Upper lobe of left lung (tissue), 6 donors: ENCODE measurements around the gene PLA2G4B. TPM values are rescaled to one million over a fixed set of nuclear protein-coding genes. Genes with fewer than 3 reads are reported as not detected.

Source experiments
- ATAC-seq, 2 donors: fragments of 200-7000 bp; cut with Tn5 transposase; one replicate each; pipeline ENCODE4 v1.9.1; 2022; ENCODE audit warnings: mild to moderate bottlenecking in 2 of 2, moderate library complexity in 2 of 2; ENCODE audit not compliant: low FRiP score in 2 of 2
- DNase-seq, 2 donors: peaks; one replicate each; pipeline ENCODE4 v3.0.0-alpha.2; 2019 to 2020
- H3K27ac ChIP-seq, 4 donors: fragments of 200-600 bp; sonication (generic); one replicate each; pipeline ENCODE4 v1.5.1; 2016 to 2019
- H3K27me3 ChIP-seq, 4 donors: fragments of 200-600 bp; sonication (generic); one replicate each; pipeline ENCODE4 v1.5.1; 2017 to 2019
- H3K36me3 ChIP-seq, 4 donors: fragments of 200-600 bp; sonication (generic); one replicate each; pipeline ENCODE4 v1.5.1; 2016 to 2019
- H3K4me1 ChIP-seq, 4 donors: fragments of 200-600 bp; sonication (generic); one replicate each; pipeline ENCODE4 v1.5.1; 2018 to 2019
- H3K4me3 ChIP-seq, 4 donors: fragments of 200-600 bp; sonication (generic); one replicate each; pipeline ENCODE4 v1.5.1; 2017 to 2019; ENCODE audit warnings: mild to moderate bottlenecking in 2 of 4, moderate library complexity in 1 of 4
- H3K9me3 ChIP-seq, 4 donors: fragments of 200-600 bp; sonication (generic); one replicate each; pipeline ENCODE4 v1.5.1; 2018 to 2019
- CTCF ChIP-seq, 6 experiments: fragments of 450-650 bp in 4 of 6; fragments of 200-600 bp in 2 of 6; sonication (generic) in 2 of 6; IDR thresholded peaks; one replicate each; pipeline ENCODE4 v1.5.1; 2016 to 2019; ENCODE audit warnings: antibody characterized with exemption in 6 of 6
- EP300 ChIP-seq, 4 donors: sonication (generic); formaldehyde crosslinking; IDR thresholded peaks; one replicate each; pipeline ENCODE4 v1.5.1; 2017; ENCODE audit warnings: antibody characterized with exemption in 4 of 4, control low read depth in 2 of 4
- POLR2A ChIP-seq, 4 donors: fragments of 450-650 bp; IDR thresholded peaks; one replicate each; pipeline ENCODE4 v1.5.1; 2016 to 2017; ENCODE audit warnings: antibody characterized with exemption in 4 of 4, mild to moderate bottlenecking in 2 of 4
- POLR2AphosphoS5 ChIP-seq, 2 donors: sonication (generic); formaldehyde crosslinking; IDR thresholded peaks; one replicate each; pipeline ENCODE4 v1.5.1; 2017; ENCODE audit warnings: antibody characterized with exemption in 2 of 2
- WGBS, 2 donors: methylation state at CpG; one replicate each; pipeline ENCODE4 v1.1.5; 2017 to 2018; 5-methylcytosine and 5-hydroxymethylcytosine counted together
- total RNA-seq, 6 donors: library from RNA; depleted of rRNA in 4 of 6; stranded (reverse); fragments of >200 nt in 4 of 6; gene quantifications; one replicate each; pipeline versions ENCODE4 v1.1.0 to v1.2.1, GENCODE V29; 2016 to 2021
- donor health status: DM: no; HTN: no; CAD: no; lungs with moderate emphysema.
- donor health status: DM: no; HTN: yes; CAD: no; lungs with severe emphysema.

The PLA2G4B gene
- total RNA-seq, 6 donors from 2014 or later, result 4.7 to 71.2 (median 14.4) TPM

- ATAC-seq (peak in 1 of 2 donors; percentile 2), DNase-seq (peak in 1 of 2 donors; percentile 64)
- WGBS, 2 donors, result 44 to 75% methylated on average over 8 to 12 of the region's 14 CpGs
- peaks cover 0 to 10% (median 6%) of the 10 kb centered on the region in 4 donors for H3K27me3 ChIP-seq
- H3K4me3 ChIP-seq, result peak overlapping the region in 3 of 4 donors; percentile 26 to 45 (median 39)
- peaks cover 11 to 21% (median 13%) of the 10 kb centered on the region in 4 donors for H3K4me1 ChIP-seq
- no peaks in the 10 kb centered on the region for H3K9me3 ChIP-seq
- no peak overlapping the region for H3K27ac ChIP-seq
- no peaks in the 10 kb centered on the region for H3K36me3 ChIP-seq
- TF ChIP-seq POLR2AphosphoS5 (IDR thresholded peaks at IDR 0.05) (no peak), CTCF (IDR thresholded peaks at IDR 0.05) (no peak), POLR2A (IDR thresholded peaks at IDR 0.05) (no peak), EP300 (IDR thresholded peaks at IDR 0.05) (no peak)
Measured at GRCh38 chr15:41882689-41883483, 44.2 kb downstream of the PLA2G4B start.

- Histone ChIP-seq H3K27ac (no peak overlapping the region), H3K4me1 (peaks cover 11 to 21% (median 13%) of the 10 kb centered on the region in 4 donors), H3K4me3 (no peak overlapping the region), H3K9me3 (no peaks in the 10 kb centered on the region), H3K36me3 (no peaks in the 10 kb centered on the region), H3K27me3 (peaks cover 0 to 10% (median 6%) of the 10 kb centered on the region in 4 donors)
- WGBS, 2 donors, result 74 to 80% methylated on average over 2 of the region's 2 CpGs
- TF ChIP-seq EP300 (IDR thresholded peaks at IDR 0.05) (no peak), POLR2A (IDR thresholded peaks at IDR 0.05) (no peak), CTCF (IDR thresholded peaks at IDR 0.05) (no peak), POLR2AphosphoS5 (IDR thresholded peaks at IDR 0.05) (no peak)
- DNase-seq, result no peak
- ATAC-seq, result no peak
Measured at GRCh38 chr15:41883484-41883825, 44.8 kb downstream of the PLA2G4B start.

GRCh38 chr15:41884458-41884857, 45.8 kb downstream of the PLA2G4B start:
- DNase-seq (no peak), ATAC-seq (no peak)
- WGBS, 2 donors, result 90 to 97% methylated on average over 7 of the region's 7 CpGs
- Histone ChIP-seq H3K36me3 (no peaks in the 10 kb centered on the region), H3K4me1 (peaks cover 11 to 24% (median 13%) of the 10 kb centered on the region in 4 donors), H3K27me3 (peaks cover 0 to 10% (median 6%) of the 10 kb centered on the region in 4 donors), H3K27ac (no peak overlapping the region), H3K4me3 (no peak overlapping the region), H3K9me3 (no peaks in the 10 kb centered on the region)
- no peak for TF ChIP-seq POLR2AphosphoS5 (IDR thresholded peaks at IDR 0.05)
- TF ChIP-seq EP300 (IDR thresholded peaks at IDR 0.05), result no peak
- TF ChIP-seq POLR2A (IDR thresholded peaks at IDR 0.05), result no peak
- no peak for TF ChIP-seq CTCF (IDR thresholded peaks at IDR 0.05)

- TF ChIP-seq CTCF (IDR thresholded peaks at IDR 0.05) (no peak), POLR2A (IDR thresholded peaks at IDR 0.05) (no peak), EP300 (IDR thresholded peaks at IDR 0.05) (no peak), POLR2AphosphoS5 (IDR thresholded peaks at IDR 0.05) (no peak)
- Histone ChIP-seq H3K27me3 (peaks cover 0 to 10% (median 6%) of the 10 kb centered on the region in 4 donors), H3K4me3 (no peak overlapping the region), H3K36me3 (no peaks in the 10 kb centered on the region), H3K4me1 (peaks cover 11 to 24% (median 13%) of the 10 kb centered on the region in 4 donors), H3K9me3 (no peaks in the 10 kb centered on the region), H3K27ac (no peak overlapping the region)
- DNase-seq (no peak), ATAC-seq (no peak)
Measured at GRCh38 chr15:41885321-41885720, 46.7 kb downstream of the PLA2G4B start.
